ENCODE measurements around the gene PPP1R13B. TPM values are rescaled to one million over a fixed set of nuclear protein-coding genes. Genes with fewer than 3 reads are reported as not detected.

Gene PPP1R13B
- total RNA-seq, 1 experiment from 2014 or later: 26.5 TPM

- Histone ChIP-seq H3K27ac (peak overlapping the region; percentile 44), H3K9me2 (ENCODE audit: insufficient read depth) (no peaks in the 10 kb centered on the region), H3K4me3 (no peak overlapping the region; the same call in 1 of the 2 replicates), H4K20me1 (ENCODE audit: insufficient read depth) (0 out of 2 replicates have a peak, but pooled peaks cover 5% of the 10 kb centered on the region), H3K36me3 (ENCODE audit: low read depth) (peaks cover 21% of the 10 kb centered on the region; the same call in 1 of the 2 replicates), H3K79me2 (ENCODE audit: low read depth) (no peaks in the 10 kb centered on the region), H2AFZ (no peak overlapping the region), H3K27me3 (ENCODE audit: insufficient read depth, low read depth) (no peaks in the 10 kb centered on the region), H3K9me3 (ENCODE audit: insufficient read depth, low read depth) (no peaks in the 10 kb centered on the region), H3K4me1 (replicated peaks; ENCODE audit: insufficient read depth) (peaks cover 20% of the 10 kb centered on the region), H3F3A (ENCODE audit: insufficient read depth, low read depth) (peaks cover 58% of the 10 kb centered on the region), H3K4me2 (peak overlapping the region; percentile 66)
- intact Hi-C loops (cut with micrococcal nuclease; ENCODE audit: unreplicated experiment): loop anchor here (1.0 to 5.0 kb wide), 4 partner anchors 10 to 143 kb away; partner anchors contain the start of genes BAG5, COA8, KLC1 and XRCC3
- DNase-seq: no peak
- ChIA-PET CTCF (interaction anchor here (0.7 to 2.0 kb wide), 2 partner anchors 10 to 31 kb away, joined by 3 to 6 read pairs; partner anchors contain the start of gene ZFYVE21), POLR2A (ENCODE audit: unreplicated experiment) (interaction anchor here (0.5 to 0.8 kb wide), 3 partner anchors 10 to 589 kb away, joined by 4 to 19 read pairs (median 6); partner anchors contain the start of genes XRCC3 and ZFYVE21)
- no peak for TF ChIP-seq CTCF (conservative IDR thresholded peaks at IDR 0.05)
- TF ChIP-seq EZH2 (IDR thresholded peaks at IDR 0.05; ENCODE audit: low read depth): no peak
- no TSS peak for BruUV-seq (replicated peaks)
Measured at GRCh38 chr14:103705504-103706284, 141.7 kb downstream of the PPP1R13B start.

GRCh38 chr14:103705118-103705503, 142.3 kb downstream of the PPP1R13B start:
- peaks cover 53% of the 10 kb centered on the region for H3F3A ChIP-seq (ENCODE audit: insufficient read depth, low read depth)
- no peaks in the 10 kb centered on the region for H3K27me3 ChIP-seq (ENCODE audit: insufficient read depth, low read depth)
- 0 out of 2 replicates have a peak, but pooled peaks cover 5% of the 10 kb centered on the region for H4K20me1 ChIP-seq (ENCODE audit: insufficient read depth)
- H3K4me1 ChIP-seq (replicated peaks; ENCODE audit: insufficient read depth): peaks cover 19% of the 10 kb centered on the region
- H3K27ac ChIP-seq: peak overlapping the region; percentile 44
- peaks cover 20% of the 10 kb centered on the region; the same call in 1 of the 2 replicates for H3K36me3 ChIP-seq (ENCODE audit: low read depth)
- ChIA-PET CTCF (interaction anchor here (0.7 to 2.0 kb wide), 2 partner anchors 11 to 31 kb away, joined by 3 to 6 read pairs; partner anchors contain the start of gene ZFYVE21), POLR2A (ENCODE audit: unreplicated experiment) (interaction anchor here (0.5 to 0.8 kb wide), 3 partner anchors 10 to 589 kb away, joined by 4 to 19 read pairs (median 6); partner anchors contain the start of genes XRCC3 and ZFYVE21)
- DNase-seq: peak; percentile 99 to 100
- H3K79me2 ChIP-seq (ENCODE audit: low read depth): no peaks in the 10 kb centered on the region
- H2AFZ ChIP-seq: no peak overlapping the region
- BruUV-seq (replicated peaks): no TSS peak
- intact Hi-C loops (cut with micrococcal nuclease; ENCODE audit: unreplicated experiment): loop anchor here (1.0 to 5.0 kb wide), 4 partner anchors 10 to 143 kb away; partner anchors contain the start of genes BAG5, COA8, KLC1 and XRCC3
- H3K4me2 ChIP-seq: peak overlapping the region; percentile 66
- TF ChIP-seq CTCF (conservative IDR thresholded peaks at IDR 0.05) (no peak), EZH2 (IDR thresholded peaks at IDR 0.05; ENCODE audit: low read depth) (no peak)
- H3K4me3 ChIP-seq: no peak overlapping the region; the same call in 1 of the 2 replicates
- H3K9me2 ChIP-seq (ENCODE audit: insufficient read depth): no peaks in the 10 kb centered on the region
- H3K9me3 ChIP-seq (ENCODE audit: insufficient read depth, low read depth): no peaks in the 10 kb centered on the region

GRCh38 chr14:103704708-103705107, 142.7 kb downstream of the PPP1R13B start:
- POLR2A ChIA-PET (ENCODE audit: unreplicated experiment): interaction anchor here (0.8 kb wide), 1 partner anchor 11 kb away, joined by 4 read pairs; the partner anchor contains the start of genes XRCC3 and ZFYVE21
- intact Hi-C loops (cut with micrococcal nuclease; ENCODE audit: unreplicated experiment): loop anchor here (1.0 to 5.0 kb wide), 4 partner anchors 11 to 142 kb away; partner anchors contain the start of genes BAG5, COA8, KLC1 and XRCC3
- no peak for DNase-seq
- Histone ChIP-seq H3K4me1 (replicated peaks; ENCODE audit: insufficient read depth) (peaks cover 19% of the 10 kb centered on the region), H3K4me2 (peak overlapping the region; percentile 66), H3K27ac (peak overlapping the region; percentile 44), H3F3A (ENCODE audit: insufficient read depth, low read depth) (peaks cover 51% of the 10 kb centered on the region), H2AFZ (no peak overlapping the region), H3K27me3 (ENCODE audit: insufficient read depth, low read depth) (no peaks in the 10 kb centered on the region), H3K9me2 (ENCODE audit: insufficient read depth) (no peaks in the 10 kb centered on the region), H4K20me1 (ENCODE audit: insufficient read depth) (0 out of 2 replicates have a peak, but pooled peaks cover 7% of the 10 kb centered on the region), H3K36me3 (ENCODE audit: low read depth) (peaks cover 16% of the 10 kb centered on the region; the same call in 1 of the 2 replicates), H3K9me3 (ENCODE audit: insufficient read depth, low read depth) (no peaks in the 10 kb centered on the region), H3K79me2 (ENCODE audit: low read depth) (no peaks in the 10 kb centered on the region), H3K4me3 (no peak overlapping the region)
- TF ChIP-seq EZH2 (IDR thresholded peaks at IDR 0.05; ENCODE audit: low read depth): no peak
- no peak for TF ChIP-seq CTCF (conservative IDR thresholded peaks at IDR 0.05)
- TSS peak; percentile 26 for BruUV-seq (replicated peaks)
- CTCF ChIA-PET: interaction anchor here (0.9 to 2.0 kb wide), 2 partner anchors 11 to 105 kb away, joined by 5 to 6 read pairs; partner anchors contain the start of gene ZFYVE21

Measured in PC-9 (cell line).